NCI-H2107 treated with DMSO at 0.1 percent for 48 hours (cell line): ENCODE data around the gene TAF1B.

Experiments
- DNase-seq: peaks from one replicate; lab custom pipeline; 2025; ENCODE audit not compliant: unreplicated experiment; lab: John Stamatoyannopoulos, UW

Gene TAF1B

GRCh38 chr2:9843229-9844035 lies at the start of gene TAF1B:
Gene TAF1B (plus strand): TSS chr2:9843474. CDS start chr2:9843542, 68 bp downstream.
- peak; percentile 74 for DNase-seq

- no peak for DNase-seq
These were observed 49.2 kb upstream of the TAF1B start for GRCh38 chr2:9793918-9794717.

GRCh38 chr2:9795071-9795470 lies 48.2 kb upstream of the TAF1B start:
- DNase-seq, result no peak

GRCh38 chr2:9796056-9797010 lies 46.9 kb upstream of the TAF1B start:
- no peak for DNase-seq

- DNase-seq, result no peak
These were observed 46.2 kb upstream of the TAF1B start for GRCh38 chr2:9797086-9797485.

- DNase-seq, result no peak
These were observed 45.4 kb upstream of the TAF1B start for GRCh38 chr2:9797681-9798556.

- DNase-seq, result no peak
These were observed 44.2 kb upstream of the TAF1B start for GRCh38 chr2:9799011-9799596.

- peak; percentile 35 for DNase-seq
These were observed 43.3 kb upstream of the TAF1B start for GRCh38 chr2:9799729-9800632.

GRCh38 chr2:9800639-9800974 lies 42.7 kb upstream of the TAF1B start:
- no peak for DNase-seq

GRCh38 chr2:9800975-9801726 lies 42.1 kb upstream of the TAF1B start:
- no peak for DNase-seq

GRCh38 chr2:9802576-9802993 lies 40.7 kb upstream of the TAF1B start:
- DNase-seq, result no peak

GRCh38 chr2:9803023-9803805 lies 40.1 kb upstream of the TAF1B start:
- DNase-seq, result no peak

GRCh38 chr2:9805435-9806297 lies 37.6 kb upstream of the TAF1B start:
- no peak for DNase-seq

- no peak for DNase-seq
These were observed 37.0 kb upstream of the TAF1B start for GRCh38 chr2:9806298-9806610.

- DNase-seq, result no peak
These were observed 36.6 kb upstream of the TAF1B start for GRCh38 chr2:9806656-9807055.

GRCh38 chr2:9807056-9807455 lies 36.2 kb upstream of the TAF1B start:
- DNase-seq, result no peak
